Activated naive CD4-positive, alpha-beta T cell treated with anti-CD3 and anti-CD28 coated beads, Interleukin-2, amount 50 U/mL, for 16 hours (primary cell): Measurements from ENCODE around the gene TBC1D4.
"Not testable (repeated sequence)": the region's sequence is repeated elsewhere in the genome, so short reads cannot be mapped to it uniquely, and the experiment has no call there.

Experiments used
- DNase-seq: peaks from one replicate; pipeline ENCODE4 v3.0.0-alpha.2; 2020

Gene TBC1D4

DNA sequence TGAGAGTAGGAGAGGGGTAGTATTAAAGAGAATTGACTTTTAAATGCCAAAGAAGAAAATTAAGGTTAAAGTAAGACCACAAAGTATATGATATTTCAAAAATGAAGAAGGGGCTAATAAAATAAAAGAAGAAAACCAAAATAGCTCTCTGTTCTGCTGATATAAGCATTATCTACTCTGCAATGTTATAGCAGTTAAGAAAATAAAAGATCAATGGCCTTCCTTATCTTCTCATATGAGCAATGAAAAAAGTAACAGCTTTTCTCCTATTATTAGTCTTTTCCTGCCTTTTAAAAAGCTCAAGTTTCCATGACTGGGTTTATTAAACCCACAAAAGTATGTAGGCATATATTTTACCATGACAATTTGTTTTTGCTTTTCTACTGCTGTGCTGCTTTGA, 126.4 kb downstream of the TBC1D4 start:
- no peak for DNase-seq

GRCh38 chr13:75353781-75354193, 128.2 kb downstream of the TBC1D4 start:
- no peak for DNase-seq

DNA sequence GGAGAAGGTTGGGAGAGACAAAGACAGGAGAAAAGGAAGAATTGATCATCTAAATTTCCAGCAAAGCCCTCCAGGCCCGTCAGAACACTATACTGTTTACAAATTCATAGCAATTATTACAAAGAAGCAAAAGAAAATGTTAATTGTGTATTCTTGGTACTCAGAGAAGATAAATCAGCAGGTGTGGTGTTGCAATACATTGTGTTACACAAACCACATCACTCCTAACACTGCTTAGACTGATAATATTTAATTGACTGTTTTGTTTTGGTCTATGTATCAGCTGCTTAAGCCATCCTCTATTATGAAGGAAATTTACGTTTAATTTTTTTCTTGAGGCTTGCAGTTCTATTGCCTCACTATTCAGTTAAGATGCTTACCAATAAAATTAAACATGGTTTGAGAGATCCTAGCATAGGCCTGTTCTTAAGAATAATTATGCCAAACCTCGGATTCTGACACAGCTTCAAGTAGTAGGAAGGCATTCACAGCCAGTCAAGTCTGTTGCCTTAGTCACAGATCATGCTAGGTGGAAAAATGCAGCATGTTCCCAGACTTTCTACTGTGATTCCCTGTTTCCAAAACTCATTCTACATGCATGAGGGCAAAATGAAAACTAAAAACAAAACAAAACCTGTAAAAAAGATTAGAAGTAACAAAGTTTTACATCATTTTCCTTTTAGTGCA, 129.2 kb downstream of the TBC1D4 start:
- DNase-seq, result no peak

DNA sequence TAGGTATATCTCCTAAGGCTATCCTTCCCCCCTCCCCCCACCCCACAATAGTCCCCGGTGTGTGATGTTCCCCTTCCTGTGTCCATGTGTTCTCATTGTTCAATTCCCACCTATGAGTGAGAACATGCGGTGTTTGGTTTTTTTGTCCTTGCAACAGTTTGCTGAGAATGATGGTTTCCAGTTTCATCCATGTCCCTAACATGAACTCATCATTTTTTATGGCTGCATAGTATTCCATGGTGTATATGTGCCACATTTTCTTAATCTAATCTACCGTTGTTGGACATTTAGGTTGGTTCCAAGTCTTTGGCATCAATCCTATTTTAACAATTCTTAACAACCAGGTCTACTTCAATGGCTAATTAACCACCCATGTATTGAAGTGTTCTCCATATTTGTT, 130.4 kb downstream of the TBC1D4 start:
- not testable (repeated sequence) for DNase-seq

GRCh38 chr13:75347925-75348324, 134.0 kb downstream of the TBC1D4 start:
- DNase-seq, result no peak

- no peak for DNase-seq
These were observed 134.5 kb downstream of the TBC1D4 start for GRCh38 chr13:75347457-75347856.

GRCh38 chr13:75345193-75345592, 136.8 kb downstream of the TBC1D4 start:
- no peak for DNase-seq

GRCh38 chr13:75341028-75341427, 140.9 kb downstream of the TBC1D4 start:
- DNase-seq, result no peak

DNA sequence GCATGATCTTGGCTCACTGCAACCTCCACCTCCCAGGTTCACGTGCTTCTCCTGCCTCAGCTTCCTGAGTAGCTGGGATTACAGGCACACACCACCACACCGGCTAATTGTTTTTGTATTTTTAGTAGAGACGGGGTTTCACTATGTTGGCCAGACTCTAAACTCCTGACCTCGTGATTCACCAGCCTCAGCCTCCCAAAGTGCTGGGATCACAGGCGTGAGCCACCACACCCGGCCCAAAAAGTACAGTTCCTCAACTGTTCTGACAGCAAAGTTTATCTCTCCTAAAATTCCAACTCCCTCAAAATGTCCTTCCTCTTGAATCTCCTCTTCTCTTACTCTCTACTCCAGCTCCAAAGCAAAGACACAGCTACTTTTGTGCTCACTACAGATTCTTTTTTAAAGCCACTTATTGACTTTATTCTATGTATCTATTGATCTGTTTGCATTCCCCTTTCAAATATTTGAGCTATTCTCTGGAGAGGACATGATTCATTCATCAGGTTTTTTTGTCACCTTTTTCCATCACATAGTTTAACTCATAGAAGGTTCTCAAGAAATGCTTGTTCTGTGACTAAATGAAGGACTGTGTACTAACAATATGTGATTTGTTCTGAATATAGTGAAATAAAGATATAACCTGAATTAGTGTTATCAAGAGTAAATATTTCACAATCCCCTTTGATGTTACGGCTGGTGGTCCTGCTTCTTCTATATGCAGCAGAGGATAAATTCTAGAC, 142.2 kb downstream of the TBC1D4 start:
- no peak for DNase-seq

- no peak for DNase-seq
These were observed 147.1 kb downstream of the TBC1D4 start for GRCh38 chr13:75334634-75335447.

DNA sequence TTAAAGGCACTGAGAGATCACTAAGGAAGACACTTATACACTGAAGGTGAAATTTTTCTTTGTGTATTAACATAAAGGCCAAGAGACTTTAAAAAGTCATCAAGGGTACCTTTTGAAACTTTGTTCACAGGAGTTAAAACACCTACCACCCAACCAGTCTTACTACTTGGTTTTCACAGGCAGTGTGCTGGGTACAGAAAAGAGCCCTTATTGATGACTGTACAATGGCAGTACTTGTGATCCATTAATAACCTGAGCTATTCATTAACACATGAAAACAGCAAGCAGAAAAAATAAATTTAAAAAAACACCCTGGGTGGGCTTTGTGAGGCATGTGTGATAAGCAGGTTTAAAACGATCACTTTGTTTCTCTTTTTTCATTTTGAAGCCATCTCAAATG, 148.9 kb downstream of the TBC1D4 start:
- no peak for DNase-seq

DNA sequence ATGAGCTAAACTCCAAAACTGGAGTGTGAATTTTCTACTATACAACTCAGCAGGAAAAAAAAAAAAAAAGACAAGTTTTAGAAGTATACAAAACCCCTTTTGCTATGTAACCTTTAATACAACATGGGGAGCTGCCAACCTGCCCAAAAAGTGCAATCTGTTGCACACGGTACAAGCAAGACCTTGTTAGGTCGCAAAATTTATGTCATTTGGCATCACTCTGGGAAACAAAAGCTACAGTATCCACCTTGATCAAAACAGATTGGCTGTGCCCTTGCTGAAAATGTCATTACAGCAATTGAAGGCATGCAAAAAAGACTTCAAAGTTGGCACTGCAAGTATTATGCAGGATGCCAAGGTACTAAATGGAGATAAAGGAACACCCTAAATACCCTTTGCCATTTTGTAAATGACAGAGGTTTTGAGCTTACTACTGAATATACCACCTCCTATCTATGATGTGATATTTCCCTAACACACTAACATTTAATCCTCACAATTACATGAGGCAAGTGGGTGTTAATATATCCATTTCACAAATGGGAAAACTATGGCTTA, 150.1 kb downstream of the TBC1D4 start:
- no peak for DNase-seq

DNA sequence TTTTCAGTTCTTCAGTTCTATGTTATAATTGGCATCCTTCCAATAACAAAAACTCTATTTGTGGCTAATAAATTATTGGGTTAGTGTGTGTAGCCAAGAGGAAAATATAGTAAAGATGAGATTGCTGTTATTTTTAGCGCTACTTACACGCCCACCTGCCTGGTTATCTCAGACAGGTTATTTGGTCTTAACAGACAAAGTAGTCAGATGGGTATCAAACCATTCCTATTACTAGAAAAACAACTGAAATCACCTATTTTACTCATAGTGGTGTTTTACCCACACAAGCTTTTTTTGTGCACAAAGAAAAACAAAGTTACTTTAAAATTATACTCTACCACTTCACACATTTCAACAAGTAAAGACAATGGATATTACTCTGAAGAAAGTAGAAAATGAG, 151.2 kb downstream of the TBC1D4 start:
- DNase-seq, result no peak

- DNase-seq, result no peak
These were observed 152.2 kb downstream of the TBC1D4 start for GRCh38 chr13:75329723-75330122.

- DNase-seq, result no peak
These were observed 152.9 kb downstream of the TBC1D4 start for GRCh38 chr13:75329097-75329496.

DNA sequence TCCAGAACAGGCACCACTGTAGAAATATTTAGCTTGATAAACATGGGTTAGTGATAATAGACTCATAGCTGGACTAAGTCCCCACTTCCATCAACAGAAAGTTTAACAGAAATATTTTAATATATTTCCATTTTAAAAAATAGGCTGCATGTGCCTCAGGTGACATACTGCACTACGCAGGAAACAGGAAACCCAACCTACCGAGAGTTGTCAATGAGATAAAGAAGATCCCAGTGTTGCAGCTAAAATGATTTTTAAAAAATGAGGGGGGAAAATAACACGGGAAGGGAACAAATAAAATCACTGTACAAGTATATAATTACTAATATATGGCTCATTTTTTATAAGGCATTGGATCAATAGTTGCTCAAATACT, 154.8 kb downstream of the TBC1D4 start:
- DNase-seq, result no peak

DNA sequence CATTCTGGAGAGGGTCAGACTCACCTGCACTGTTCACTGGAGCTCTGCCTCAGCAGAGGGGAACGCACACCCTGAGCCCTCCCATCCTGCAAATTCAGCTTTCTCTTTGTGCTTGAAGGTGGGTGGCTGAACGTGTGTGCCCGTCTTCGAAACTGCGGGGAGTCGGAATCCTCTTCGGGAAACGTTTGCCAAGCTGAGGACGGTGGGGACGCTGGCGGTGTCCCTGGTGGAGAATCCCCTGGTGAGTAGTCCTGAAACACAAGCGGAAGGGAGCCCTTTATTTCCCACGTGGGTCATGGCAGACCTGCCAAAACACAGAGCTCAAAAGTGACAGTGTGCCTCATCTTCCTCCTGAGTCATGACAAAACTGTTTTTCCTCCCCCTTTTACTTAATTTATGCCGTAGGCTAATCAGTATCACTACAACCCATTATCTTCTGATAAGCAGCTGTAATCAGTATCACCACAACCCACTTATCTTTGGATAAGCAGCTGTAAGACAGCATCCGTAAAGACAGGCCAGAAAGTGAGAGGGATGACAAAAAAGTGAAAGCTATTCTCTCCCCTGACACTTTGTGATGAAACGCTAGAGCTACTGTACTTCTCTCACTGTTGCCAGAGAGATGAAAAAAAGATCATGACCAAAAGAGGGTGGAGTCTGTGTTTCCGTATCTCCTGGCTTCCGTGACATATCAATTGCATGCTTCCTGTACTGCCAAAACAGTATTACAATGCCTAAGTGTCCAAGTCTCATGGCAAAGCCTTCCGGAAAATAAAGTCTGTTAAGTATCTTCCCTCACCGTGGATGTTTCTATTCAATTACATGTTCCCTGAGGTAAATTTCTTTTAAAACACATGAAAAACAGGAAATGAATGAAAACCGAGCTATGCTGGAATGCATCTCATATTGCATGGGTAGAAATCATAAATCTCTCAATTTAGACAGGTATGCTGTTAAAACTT, 155.5 kb downstream of the TBC1D4 start:
- DNase-seq, result peak; percentile 66

GRCh38 chr13:75325711-75326110, 156.3 kb downstream of the TBC1D4 start:
- no peak for DNase-seq

GRCh38 chr13:75324413-75324940, 157.5 kb downstream of the TBC1D4 start:
- no peak for DNase-seq

GRCh38 chr13:75321084-75321483, 160.9 kb downstream of the TBC1D4 start:
- DNase-seq, result no peak

- DNase-seq, result no peak
These were observed 162.7 kb downstream of the TBC1D4 start for GRCh38 chr13:75319254-75319653.
